Ovary (tissue), 9 donors: ENCODE data around the gene NPW. TPM values are rescaled to one million over a fixed set of nuclear protein-coding genes. Genes with fewer than 3 reads are reported as not detected.

Source experiments
- DNase-seq, 5 donors: peaks; one replicate each; pipeline ENCODE4 v3.0.0-alpha.2; 2019 to 2020
- H3K27ac ChIP-seq, 2 donors: fragments of 200-600 bp; one replicate each; pipeline versions ENCODE4 v1.5.1 to v1.8.0; 2019 to 2022
- H3K27me3 ChIP-seq: fragments of 200-600 bp; one replicate; pipeline ENCODE4 v1.8.0; 2022
- H3K36me3 ChIP-seq: fragments of 200-600 bp; sonication (generic); one replicate; pipeline ENCODE4 v1.5.1; 2019
- H3K4me1 ChIP-seq: one replicate; pipeline ENCODE4 v1.8.1; 2013; ENCODE audit warnings: mild to moderate bottlenecking, moderate library complexity; ENCODE audit not compliant: insufficient read depth
- H3K4me3 ChIP-seq: fragments of 200-600 bp; sonication (generic); one replicate; pipeline ENCODE4 v1.5.1; 2017
- H3K9me3 ChIP-seq, 2 donors: fragments of 200-600 bp in 1 of 2; sonication (generic) in 1 of 2; one replicate each; pipeline versions ENCODE4 v1.5.1 to v1.8.1; 2013 to 2019; ENCODE audit warnings: mild to moderate bottlenecking in 1 of 2, moderate library complexity in 1 of 2
- EP300 ChIP-seq: sonication (generic); formaldehyde crosslinking; IDR thresholded peaks from one replicate; pipeline ENCODE4 v1.6.1; 2017; ENCODE audit warnings: antibody characterized with exemption
- POLR2A ChIP-seq: fragments of 450-650 bp; IDR thresholded peaks from one replicate; pipeline ENCODE4 v1.6.1; 2017; ENCODE audit warnings: antibody characterized with exemption, mild to moderate bottlenecking, moderate library complexity
- WGBS, 3 donors: extraction: QIAGEN DNeasy Blood & Tissue Kit in 1 of 3; methylation state at CpG; one replicate each; pipeline versions ENCODE4 v1.1.5 to v1.1.7; 2013 to 2017; 5-methylcytosine and 5-hydroxymethylcytosine counted together
- intact Hi-C, 4 donors: fragments of 100-400 bp; cut with DNase I; formaldehyde crosslinking; loops; one replicate each; pipeline versions ENCODE4 v1.11.0 to v1.15.1; 2022 to 2023
- polyA plus RNA-seq, 2 donors: library from polyadenylated mRNA; stranded (reverse); fragments of 200-250 nt in 1 of 2; fragments of 350-450 nt in 1 of 2; fragmentation: Illumina TruSeq in 1 of 2; extraction: RNeasy Lipid Tissue Mini Kit (QIAGEN cat#74804) in 1 of 2; gene quantifications; one replicate each; pipeline ENCODE4 v1.2.3, GENCODE V29; 2013 to 2014
- total RNA-seq, 7 donors: library from RNA; depleted of rRNA in 2 of 7; stranded (reverse); fragments of >200 nt in 2 of 7; fragmentation: NEBNext Ultra II Directional in 3 of 7; extraction: Animal tissue kit (Norgen Biotek cat#: 25700) in 3 of 7; gene quantifications; one replicate each; pipeline versions ENCODE4 v1.1.0 to v1.2.4, GENCODE V29; 2016 to 2023
- TF ChIP-seq, protein P1 (sequence below), 3 donors: fragments of 450-650 bp in 2 of 3; fragments of 200-600 bp in 1 of 3; IDR thresholded peaks; one replicate each; pipeline versions ENCODE4 v1.5.1 to v1.8.0; 2016 to 2022; ENCODE audit warnings: antibody characterized with exemption in 3 of 3, mild to moderate bottlenecking in 1 of 3
- donor health status: DM: no; HTN: no; CAD: no; lungs with moderate emphysema.
- donor health status: DM: no; HTN: no; CAD: no.
- donor health status: Bipolar disorder and iron deficiency.
- donor health status: DM: yes; HTN: yes; CAD: no.
- donor health status: DM: no; HTN: no; CAD: no.
- donor health status: DM: yes; HTN: yes; CAD: no.

Gene NPW
- total and polyA plus RNA-seq, 9 donors = 0.17 to 1.1 (median 0.62) TPM; not detected in 5

DNA sequence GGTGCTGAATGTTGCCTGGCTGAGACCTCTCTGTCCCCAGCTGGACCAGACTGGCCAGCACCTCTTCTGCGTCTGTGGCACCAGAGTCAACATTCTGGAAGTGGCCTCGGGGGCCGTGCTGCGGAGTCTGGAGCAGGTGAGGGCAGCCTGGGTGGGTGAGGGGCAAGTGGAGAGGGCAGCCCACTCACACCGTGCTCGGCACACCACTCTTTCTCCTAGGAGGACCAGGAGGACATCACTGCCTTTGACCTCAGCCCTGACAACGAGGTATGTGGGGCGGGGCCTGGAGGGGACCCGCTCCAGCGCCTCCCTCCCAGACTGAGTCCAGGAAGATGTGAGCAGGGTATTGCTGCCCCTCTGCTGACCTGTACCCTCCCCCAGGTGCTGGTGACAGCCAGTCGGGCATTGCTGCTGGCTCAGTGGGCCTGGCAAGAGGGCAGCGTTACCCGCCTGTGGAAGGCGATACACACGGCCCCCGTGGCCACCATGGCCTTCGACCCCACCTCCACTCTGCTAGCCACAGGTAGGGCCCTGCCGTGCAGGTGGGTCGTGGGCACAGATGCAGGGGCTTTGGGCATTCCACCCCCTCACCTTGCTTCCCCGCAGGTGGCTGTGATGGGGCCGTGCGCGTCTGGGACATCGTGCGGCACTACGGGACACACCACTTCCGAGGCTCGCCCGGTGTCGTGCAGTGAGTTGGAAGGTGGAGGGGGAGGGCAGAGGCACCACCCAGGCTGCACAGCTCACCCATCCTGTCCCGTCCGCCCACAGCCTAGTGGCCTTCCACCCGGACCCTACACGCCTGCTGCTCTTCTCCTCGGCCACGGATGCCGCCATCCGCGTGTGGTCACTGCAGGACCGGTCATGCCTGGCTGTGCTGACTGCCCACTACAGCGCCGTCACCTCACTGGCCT, 45.2 kb upstream of the NPW start:
- no peak for TF ChIP-seq POLR2A
- TF ChIP-seq EP300 = no peak
- WGBS, 3 donors = 86 to 94% (median 88%) methylated on average over 38 to 42 of the region's 42 CpGs
- no peak overlapping the region for H3K27ac ChIP-seq
- intact Hi-C loops = no loop called here
- H3K27me3 ChIP-seq = no peaks in the 10 kb centered on the region
- DNase-seq = peak in 2 of 5 donors; percentile 34 to 41
- no peak overlapping the region for H3K4me3 ChIP-seq
- no peaks in the 10 kb centered on the region for H3K36me3 ChIP-seq
- no peaks in the 10 kb centered on the region for H3K9me3 ChIP-seq
- peaks cover 10% of the 10 kb centered on the region for H3K4me1 ChIP-seq

- no peak overlapping the region for H3K27ac ChIP-seq
- peaks cover 2% of the 10 kb centered on the region for H3K27me3 ChIP-seq
- no peaks in the 10 kb centered on the region for H3K36me3 ChIP-seq
- no peak overlapping the region for H3K4me3 ChIP-seq
- peaks cover 10% of the 10 kb centered on the region for H3K4me1 ChIP-seq
- intact Hi-C loops = no loop called here
- no peak for TF ChIP-seq EP300
- TF ChIP-seq, protein P1, sequence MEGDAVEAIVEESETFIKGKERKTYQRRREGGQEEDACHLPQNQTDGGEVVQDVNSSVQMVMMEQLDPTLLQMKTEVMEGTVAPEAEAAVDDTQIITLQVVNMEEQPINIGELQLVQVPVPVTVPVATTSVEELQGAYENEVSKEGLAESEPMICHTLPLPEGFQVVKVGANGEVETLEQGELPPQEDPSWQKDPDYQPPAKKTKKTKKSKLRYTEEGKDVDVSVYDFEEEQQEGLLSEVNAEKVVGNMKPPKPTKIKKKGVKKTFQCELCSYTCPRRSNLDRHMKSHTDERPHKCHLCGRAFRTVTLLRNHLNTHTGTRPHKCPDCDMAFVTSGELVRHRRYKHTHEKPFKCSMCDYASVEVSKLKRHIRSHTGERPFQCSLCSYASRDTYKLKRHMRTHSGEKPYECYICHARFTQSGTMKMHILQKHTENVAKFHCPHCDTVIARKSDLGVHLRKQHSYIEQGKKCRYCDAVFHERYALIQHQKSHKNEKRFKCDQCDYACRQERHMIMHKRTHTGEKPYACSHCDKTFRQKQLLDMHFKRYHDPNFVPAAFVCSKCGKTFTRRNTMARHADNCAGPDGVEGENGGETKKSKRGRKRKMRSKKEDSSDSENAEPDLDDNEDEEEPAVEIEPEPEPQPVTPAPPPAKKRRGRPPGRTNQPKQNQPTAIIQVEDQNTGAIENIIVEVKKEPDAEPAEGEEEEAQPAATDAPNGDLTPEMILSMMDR (IDR thresholded peaks at IDR 0.05) = no peak
- 88 to 91% (median 91%) methylated on average over 33 of the region's 33 CpGs for WGBS, 3 donors
- peak in 1 of 5 donors; percentile 41 for DNase-seq
- no peaks in the 10 kb centered on the region for H3K9me3 ChIP-seq
These were observed 44.0 kb upstream of the NPW start for GRCh38 chr16:1975432-1976215.

DNA sequence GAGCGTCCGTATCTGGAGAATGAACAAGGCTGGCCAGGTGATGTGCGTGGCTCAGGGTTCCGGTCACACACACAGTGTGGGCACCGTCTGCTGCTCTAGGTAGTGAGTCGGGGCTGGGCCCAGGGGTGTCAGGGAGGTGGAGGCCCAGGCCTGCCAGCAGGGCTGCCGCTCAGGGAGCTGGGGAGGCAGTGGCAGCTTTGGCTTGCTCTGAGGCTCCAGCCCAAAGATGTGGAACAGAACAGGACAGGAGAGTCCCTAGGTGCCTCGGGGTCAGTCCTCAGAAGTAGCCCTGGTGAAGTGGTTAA, 43.4 kb upstream of the NPW start:
- Histone ChIP-seq H3K27ac (no peak overlapping the region), H3K4me1 (peaks cover 6% of the 10 kb centered on the region), H3K27me3 (peaks cover 3% of the 10 kb centered on the region), H3K9me3 (no peaks in the 10 kb centered on the region), H3K4me3 (no peak overlapping the region), H3K36me3 (no peaks in the 10 kb centered on the region)
- intact Hi-C loops = no loop called here
- TF ChIP-seq POLR2A = no peak
- TF ChIP-seq EP300 = no peak
- TF ChIP-seq, protein P1 (IDR thresholded peaks at IDR 0.05) = no peak
- DNase-seq = no peak
- 92 to 95% (median 93%) methylated on average over 8 of the region's 8 CpGs for WGBS, 3 donors

GRCh38 chr16:1976951-1977874, 42.4 kb upstream of the NPW start:
- intact Hi-C loops = no loop called here
- TF ChIP-seq EP300 = no peak
- no peak for TF ChIP-seq POLR2A
- TF ChIP-seq, protein P1 (IDR thresholded peaks at IDR 0.05) = no peak
- 88 to 89% (median 89%) methylated on average over 29 to 33 of the region's 33 CpGs for WGBS, 3 donors
- Histone ChIP-seq H3K4me3 (no peak overlapping the region), H3K9me3 (no peaks in the 10 kb centered on the region), H3K27ac (no peak overlapping the region), H3K27me3 (peaks cover 3% of the 10 kb centered on the region), H3K36me3 (no peaks in the 10 kb centered on the region), H3K4me1 (peaks cover 6% of the 10 kb centered on the region)
- DNase-seq = no peak
